ENCODE results near the gene KLF7.

KLF7 gene

DNA sequence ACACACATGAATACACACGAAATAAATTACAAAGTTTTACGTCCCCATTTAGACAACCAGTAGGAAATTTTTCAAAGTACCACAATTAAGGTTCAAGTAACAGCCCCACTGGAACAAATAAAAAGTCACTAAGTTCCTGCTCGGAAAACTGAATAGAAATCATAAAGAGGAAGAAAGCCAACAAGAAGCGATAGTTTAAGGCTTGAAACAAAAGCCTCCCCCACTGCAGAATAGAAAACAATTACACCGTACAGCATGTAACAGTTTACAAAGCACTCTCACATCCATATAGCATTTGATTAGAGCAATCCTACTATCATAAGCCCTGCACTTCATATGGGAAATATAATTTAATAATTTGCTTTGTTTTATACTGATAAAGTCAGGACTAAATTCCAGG lies 15.5 kb downstream of the KLF7 start:
- no peak for DNase-seq (ENCODE audit: low read depth in 2 of 2, low spot score in 1 of 2)

DNA sequence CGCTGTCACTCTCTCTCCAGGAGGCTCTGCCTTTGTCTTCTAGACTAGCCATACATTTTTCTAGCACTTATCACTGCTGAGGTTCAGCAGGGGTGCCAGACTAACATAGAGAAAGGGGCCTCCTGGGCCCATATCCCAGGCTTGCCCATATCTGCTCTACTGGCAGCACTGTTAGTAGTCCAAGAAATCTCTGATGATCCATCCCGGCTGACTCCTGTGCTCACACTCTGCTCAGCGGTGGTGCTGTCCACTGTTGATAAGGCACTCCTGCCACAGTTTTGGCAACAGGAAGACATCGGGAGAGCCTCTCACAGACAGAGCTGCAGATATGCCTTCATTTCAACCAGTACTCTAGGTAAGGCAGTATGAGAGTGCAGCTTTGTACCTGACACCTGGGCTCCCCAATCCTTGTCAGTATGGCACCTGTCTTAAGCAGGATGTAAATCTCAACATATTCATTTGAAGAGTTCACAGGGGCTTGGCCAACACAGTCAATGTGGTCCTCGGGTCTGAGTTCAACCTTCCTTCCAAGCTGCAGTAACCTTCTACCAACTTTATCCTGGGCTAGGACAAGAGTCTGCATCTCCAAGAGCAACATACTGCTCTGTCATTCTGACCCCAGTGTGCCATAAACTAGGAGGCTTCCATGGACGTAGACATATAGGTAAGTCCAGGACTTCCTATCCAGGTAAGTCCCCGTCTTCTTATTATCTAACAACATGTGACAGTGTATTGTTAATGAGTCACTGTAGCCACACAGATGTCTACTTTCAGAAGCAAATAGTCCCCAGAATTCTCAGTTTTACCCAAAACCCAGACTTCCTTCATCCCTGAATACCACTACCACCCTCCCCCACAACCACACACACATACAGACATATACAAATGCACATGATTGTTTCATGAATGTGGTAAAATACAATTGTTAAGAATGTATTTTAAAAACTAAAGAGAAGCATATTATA lies 16.2 kb downstream of the KLF7 start:
- DNase-seq (ENCODE audit: low read depth in 2 of 2, low spot score in 1 of 2) = no peak

- no peak for DNase-seq (ENCODE audit: low read depth in 2 of 2, low spot score in 1 of 2)
Measured at GRCh38 chr2:207148020-207148419, 17.7 kb downstream of the KLF7 start.

DNA sequence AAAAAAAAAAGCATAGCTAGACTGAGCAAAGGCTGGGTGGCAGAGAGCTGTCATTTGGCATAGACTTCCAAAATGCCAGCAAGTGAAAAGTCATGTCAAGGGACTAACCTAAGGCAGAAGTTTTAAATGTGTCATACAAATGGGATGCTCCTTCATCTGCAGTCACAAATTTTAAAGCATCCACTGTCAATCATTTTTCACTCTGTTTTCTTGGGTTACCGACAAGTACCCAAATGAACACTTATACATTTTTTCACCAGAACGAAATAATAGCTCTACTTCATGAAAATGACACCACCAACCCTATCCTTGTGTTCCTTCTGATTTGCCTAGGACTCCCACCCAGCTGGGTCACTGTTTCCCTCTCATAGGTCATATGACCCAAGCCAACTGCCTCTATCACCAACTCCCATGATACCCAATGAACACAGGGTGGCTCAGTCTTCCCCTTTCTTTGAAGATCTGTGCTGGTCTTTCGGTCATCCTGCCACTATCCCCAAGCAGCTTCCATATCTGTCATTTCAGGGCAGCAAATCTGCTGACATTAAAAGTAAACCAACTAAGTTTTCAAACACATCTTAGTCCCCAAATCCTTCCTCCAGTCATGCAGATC lies 21.5 kb downstream of the KLF7 start:
- DNase-seq (ENCODE audit: low read depth in 2 of 2, low spot score in 1 of 2) = no peak

- peak in 1 of 2 donors; percentile 9 for DNase-seq (ENCODE audit: low read depth in 2 of 2, low spot score in 1 of 2)
Measured at GRCh38 chr2:207143215-207144172, 22.3 kb downstream of the KLF7 start.

DNA sequence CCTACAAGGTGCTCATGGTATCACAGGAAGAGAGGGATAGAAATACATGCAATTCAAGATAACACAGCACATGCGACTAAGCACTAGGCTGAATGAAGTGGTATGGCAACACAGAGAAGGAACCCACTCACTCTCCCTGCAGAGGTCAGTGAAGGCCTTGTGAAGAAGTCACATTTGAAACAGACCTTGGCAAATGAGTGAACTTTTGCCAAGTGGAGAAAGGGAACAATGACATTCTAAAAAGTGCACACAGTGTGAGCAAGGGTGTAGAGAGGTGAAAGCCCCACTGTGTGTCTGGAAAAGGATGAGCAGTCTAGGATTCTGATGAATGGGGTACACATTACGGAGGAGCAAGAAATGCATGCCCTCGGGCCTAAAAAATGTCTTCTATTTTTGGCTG lies 23.3 kb downstream of the KLF7 start:
- DNase-seq (ENCODE audit: low read depth in 2 of 2, low spot score in 1 of 2) = no peak

GRCh38 chr2:207141386-207141785 lies 24.4 kb downstream of the KLF7 start:
- no peak for DNase-seq (ENCODE audit: low read depth in 2 of 2, low spot score in 1 of 2)

DNA sequence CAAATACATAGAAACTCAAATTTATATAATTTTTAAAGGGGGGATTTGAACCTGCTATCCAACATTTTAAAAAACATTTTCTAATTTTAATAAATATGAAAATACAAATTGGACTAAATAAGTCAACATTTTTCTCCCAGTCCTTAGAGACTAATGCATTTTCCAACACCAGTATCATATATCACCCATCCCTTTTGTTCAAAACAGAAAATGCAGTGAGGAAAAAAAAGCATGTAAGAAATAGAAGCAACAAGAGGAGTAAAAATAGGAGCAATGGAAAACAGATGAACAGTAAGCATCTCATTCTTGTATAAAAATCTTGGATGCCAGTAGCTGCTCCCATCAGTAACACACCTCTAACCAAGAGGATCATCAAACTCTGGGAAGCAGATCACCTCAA lies 25.5 kb downstream of the KLF7 start:
- no peak for DNase-seq (ENCODE audit: low read depth in 2 of 2, low spot score in 1 of 2)

GRCh38 chr2:207139552-207139951 lies 26.2 kb downstream of the KLF7 start:
- no peak for DNase-seq (ENCODE audit: low read depth in 2 of 2, low spot score in 1 of 2)

- DNase-seq (ENCODE audit: low read depth in 2 of 2, low spot score in 1 of 2) = no peak
Measured at GRCh38 chr2:207138627-207139297, 27.0 kb downstream of the KLF7 start.

- no peak for DNase-seq (ENCODE audit: low read depth in 2 of 2, low spot score in 1 of 2)
Measured at GRCh38 chr2:207137596-207138337, 28.0 kb downstream of the KLF7 start.

DNA sequence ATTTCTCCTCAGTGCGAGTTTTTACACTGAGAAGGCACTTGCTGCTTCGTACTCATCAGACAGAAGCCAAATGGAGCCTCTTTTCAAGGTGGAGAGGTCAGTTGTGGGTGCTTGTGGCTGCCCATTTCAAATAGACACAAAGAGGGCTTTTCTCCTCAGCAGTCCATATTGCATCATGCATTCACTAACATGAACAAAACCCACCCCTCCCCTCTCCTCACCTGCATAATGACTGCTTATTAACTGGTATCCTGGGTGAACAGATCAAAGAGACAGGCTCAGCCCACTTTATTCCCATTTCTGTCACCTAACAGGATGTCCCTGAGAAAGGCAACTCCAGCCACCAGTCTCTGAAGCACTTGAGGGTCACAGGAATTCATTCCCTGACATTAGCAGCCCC lies 28.9 kb downstream of the KLF7 start:
- no peak for DNase-seq (ENCODE audit: low read depth in 2 of 2, low spot score in 1 of 2)

- no peak for DNase-seq (ENCODE audit: low read depth in 2 of 2, low spot score in 1 of 2)
Measured at GRCh38 chr2:207135801-207136457, 29.8 kb downstream of the KLF7 start.

- DNase-seq (ENCODE audit: low read depth in 2 of 2, low spot score in 1 of 2) = no peak
Measured at GRCh38 chr2:207135340-207135739, 30.4 kb downstream of the KLF7 start.

DNA sequence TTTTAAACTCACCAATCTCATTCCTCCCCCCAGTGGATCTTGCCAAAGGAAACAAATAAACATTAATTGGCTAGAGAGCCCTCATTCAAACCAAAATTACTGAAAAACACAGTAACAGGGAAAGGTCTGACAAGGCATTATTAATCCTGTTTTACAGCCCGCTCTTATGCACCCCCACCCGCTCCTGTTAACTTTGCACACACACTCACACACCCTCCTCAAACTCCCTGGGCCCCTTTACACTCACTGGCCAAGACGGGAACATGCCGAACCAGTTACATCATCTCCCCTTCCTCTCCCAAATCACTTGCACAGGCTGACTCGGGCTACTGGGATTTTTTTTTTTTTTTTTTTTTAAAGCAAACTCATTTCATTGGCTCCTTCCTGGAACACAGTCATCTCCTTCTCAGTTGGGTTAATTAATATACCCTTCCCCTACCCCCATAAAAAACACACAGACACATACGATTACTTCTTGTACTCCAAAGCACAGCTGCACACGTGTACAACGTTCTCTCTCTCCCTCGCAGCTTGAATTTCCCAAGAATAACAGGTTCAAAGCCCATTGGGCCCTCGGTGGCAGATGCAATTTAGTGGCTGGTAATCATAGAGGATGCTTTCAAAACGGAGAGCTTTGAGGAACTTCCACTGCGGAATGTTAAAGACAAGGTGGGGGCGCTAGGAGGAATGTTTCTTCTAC lies 31.8 kb downstream of the KLF7 start:
- DNase-seq (ENCODE audit: low read depth in 2 of 2, low spot score in 1 of 2) = no peak

DNA sequence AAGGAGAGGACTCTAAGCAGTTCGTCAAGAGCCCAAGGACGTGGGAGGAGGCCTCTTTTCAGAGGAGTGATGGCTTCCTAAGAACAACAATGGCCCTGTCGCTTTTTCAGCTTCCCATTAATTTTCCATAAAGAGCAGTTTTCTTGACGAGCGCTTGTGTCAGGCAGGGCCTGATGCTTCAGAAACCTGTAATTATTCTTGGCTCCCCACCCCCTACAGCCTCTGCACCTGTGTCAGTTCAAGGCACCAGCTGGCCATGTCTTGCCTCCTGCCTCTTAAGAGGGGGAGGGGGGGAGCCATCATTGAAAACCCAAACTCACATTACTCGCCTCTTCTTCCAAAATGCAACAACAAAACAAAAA lies 32.3 kb downstream of the KLF7 start:
- DNase-seq (ENCODE audit: low read depth in 2 of 2, low spot score in 1 of 2) = no peak

- no peak for DNase-seq (ENCODE audit: low read depth in 2 of 2, low spot score in 1 of 2)
Measured at GRCh38 chr2:207132019-207132418, 33.7 kb downstream of the KLF7 start.

- no peak for DNase-seq (ENCODE audit: low read depth in 2 of 2, low spot score in 1 of 2)
Measured at GRCh38 chr2:207131594-207131993, 34.2 kb downstream of the KLF7 start.

- DNase-seq (ENCODE audit: low read depth in 2 of 2, low spot score in 1 of 2) = no peak
Measured at GRCh38 chr2:207130958-207131521, 34.7 kb downstream of the KLF7 start.

All from stimulated activated CD8-positive, alpha-beta memory T cell treated with anti-CD3 and anti-CD28 coated beads, Interleukin-4, amount 100 ng/mL, for 1 hour (primary cell).